DOHH2 (cell line): ENCODE results near the gene PDE4DIP.
"Not testable (repeated sequence)": the region's sequence is repeated elsewhere in the genome, so short reads cannot be mapped to it uniquely, and the experiment has no call there.

Source experiments
- EZH2phosphoT487 ChIP-seq: fragments of 200-600 bp; sonication (generic); IDR thresholded peaks from 2 replicates; pipeline ENCODE4 v1.6.1; 2017; ENCODE audit warnings: borderline replicate concordance, mild to moderate bottlenecking, antibody characterized with exemption, low read length, moderate library complexity, mixed read lengths
- TF ChIP-seq, protein P1 (sequence below): fragments of 200-600 bp; sonication (generic); IDR thresholded peaks from one replicate; pipeline ENCODE4 v1.5.1; 2014; ENCODE audit warnings: antibody characterized with exemption, mild to moderate bottlenecking, low read depth, low read length; ENCODE audit not compliant: poor library complexity, severe bottlenecking

DNA sequence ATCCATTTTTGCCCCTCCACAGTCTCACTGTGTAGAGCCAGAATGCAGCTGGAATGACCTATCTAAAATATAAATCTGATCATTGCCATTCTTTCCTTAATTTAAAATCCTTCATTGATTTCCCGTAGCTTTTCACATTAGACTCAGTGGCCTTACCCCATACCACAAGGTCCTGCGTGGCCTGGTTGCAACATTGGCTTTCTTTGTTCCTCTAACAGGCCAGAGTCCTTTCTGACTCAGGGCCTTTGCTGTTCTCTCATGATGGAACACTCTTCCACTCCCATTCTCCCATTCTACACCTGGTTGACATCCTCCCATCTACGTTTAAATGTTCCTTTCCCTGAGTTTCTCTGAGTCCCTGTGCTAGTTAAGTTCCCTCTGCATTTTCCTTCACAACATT, 18.4 kb downstream of the PDE4DIP start:
- TF ChIP-seq, protein P1, sequence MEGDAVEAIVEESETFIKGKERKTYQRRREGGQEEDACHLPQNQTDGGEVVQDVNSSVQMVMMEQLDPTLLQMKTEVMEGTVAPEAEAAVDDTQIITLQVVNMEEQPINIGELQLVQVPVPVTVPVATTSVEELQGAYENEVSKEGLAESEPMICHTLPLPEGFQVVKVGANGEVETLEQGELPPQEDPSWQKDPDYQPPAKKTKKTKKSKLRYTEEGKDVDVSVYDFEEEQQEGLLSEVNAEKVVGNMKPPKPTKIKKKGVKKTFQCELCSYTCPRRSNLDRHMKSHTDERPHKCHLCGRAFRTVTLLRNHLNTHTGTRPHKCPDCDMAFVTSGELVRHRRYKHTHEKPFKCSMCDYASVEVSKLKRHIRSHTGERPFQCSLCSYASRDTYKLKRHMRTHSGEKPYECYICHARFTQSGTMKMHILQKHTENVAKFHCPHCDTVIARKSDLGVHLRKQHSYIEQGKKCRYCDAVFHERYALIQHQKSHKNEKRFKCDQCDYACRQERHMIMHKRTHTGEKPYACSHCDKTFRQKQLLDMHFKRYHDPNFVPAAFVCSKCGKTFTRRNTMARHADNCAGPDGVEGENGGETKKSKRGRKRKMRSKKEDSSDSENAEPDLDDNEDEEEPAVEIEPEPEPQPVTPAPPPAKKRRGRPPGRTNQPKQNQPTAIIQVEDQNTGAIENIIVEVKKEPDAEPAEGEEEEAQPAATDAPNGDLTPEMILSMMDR, result not testable (repeated sequence)
- TF ChIP-seq EZH2phosphoT487, result not testable (repeated sequence)
